Neural cell (in vitro differentiated cells): Measurements from ENCODE around the gene SH3YL1.

ENCODE experiments used
- CTCF ChIP-seq: fragments of 450-650 bp; IDR thresholded peaks from 2 replicates; pipeline ENCODE4 v1.5.1; 2014; ENCODE audit warnings: antibody characterized with exemption, mild to moderate bottlenecking, moderate library complexity; ENCODE audit not compliant: poor library complexity, severe bottlenecking
- EP300 ChIP-seq: fragments of 450-650 bp; conservative IDR thresholded peaks from 2 replicates; pipeline ENCODE4 v1.6.1; 2014; ENCODE audit warnings: antibody characterized with exemption, mild to moderate bottlenecking, moderate library complexity; ENCODE audit not compliant: poor library complexity, severe bottlenecking
- EZH2 ChIP-seq: fragments of 200-600, 300-800 bp; shearing (Covaris generic), sonication (generic); IDR thresholded peaks from 2 replicates; pipeline ENCODE4 v1.6.1; 2014; ENCODE audit warnings: antibody characterized with exemption, low read length, borderline replicate concordance, mild to moderate bottlenecking; ENCODE audit not compliant: insufficient read depth, poor library complexity, severe bottlenecking
- MXI1 ChIP-seq: fragments of 450-650 bp; conservative IDR thresholded peaks from 2 replicates; pipeline ENCODE4 v1.6.1; 2014; ENCODE audit warnings: antibody characterized with exemption, mild to moderate bottlenecking; ENCODE audit not compliant: poor library complexity, severe bottlenecking
- RAD21 ChIP-seq: fragments of 450-650 bp; conservative IDR thresholded peaks from 2 replicates; pipeline ENCODE4 v1.6.1; 2014; ENCODE audit warnings: antibody characterized with exemption, mild to moderate bottlenecking, moderate library complexity
- REST ChIP-seq: IDR thresholded peaks from 2 replicates; pipeline ENCODE4 v1.6.1; 2012; ENCODE audit warnings: borderline replicate concordance
- TAF1 ChIP-seq: IDR thresholded peaks from 2 replicates; pipeline ENCODE4 v1.6.1; 2012; ENCODE audit warnings: low read depth

GRCh38 chr2:259789-260331, 4.0 kb downstream of the SH3YL1 start:
- TF ChIP-seq TAF1: no peak
- no peak for TF ChIP-seq CTCF
- no peak for TF ChIP-seq EZH2
- no peak for TF ChIP-seq MXI1
- TF ChIP-seq REST: no peak
- no peak for TF ChIP-seq EP300
- no peak for TF ChIP-seq RAD21
